Fibroblast of lung (primary cell): Measurements from ENCODE around the gene TP53AIP1. TPM values are rescaled to one million over a fixed set of nuclear protein-coding genes. Genes with fewer than 3 reads are reported as not detected.

Source experiments
- DNase-seq, 2 donors: peaks; one replicate each; pipeline versions ENCODE4 v3.0.0 to v3.0.0-alpha.2; 2010; ENCODE audit warnings: low read depth in 2 of 2
- H2AFZ ChIP-seq: 2 replicates; pipeline ENCODE4 v1.5.1; 2012; ENCODE audit warnings: low read length, control low read depth, inconsistent platforms
- H3K27ac ChIP-seq: 2 replicates; pipeline ENCODE4 v1.5.1; 2011; ENCODE audit warnings: low read length, control low read depth; ENCODE audit not compliant: insufficient read depth
- H3K27me3 ChIP-seq: 2 replicates; pipeline ENCODE4 v1.5.1; 2011; ENCODE audit warnings: mild to moderate bottlenecking, low read length; ENCODE audit not compliant: control insufficient read depth, insufficient read depth
- H3K36me3 ChIP-seq: 2 replicates; pipeline ENCODE4 v1.5.1; 2011; ENCODE audit warnings: low read length; ENCODE audit not compliant: control insufficient read depth, insufficient read depth
- H3K4me1 ChIP-seq: 2 replicates; pipeline ENCODE4 v1.5.1; 2011; ENCODE audit warnings: low read length; ENCODE audit not compliant: control insufficient read depth, insufficient read depth; ENCODE audit errors: extremely low read depth
- H3K4me2 ChIP-seq: 2 replicates; pipeline ENCODE4 v1.5.1; 2011; ENCODE audit warnings: low read length, control low read depth; ENCODE audit not compliant: insufficient read depth; ENCODE audit errors: extremely low read depth
- H3K4me3 ChIP-seq, 4 experiments: fragments of 200-600 bp in 1 of 4; sonication (generic) in 1 of 4; replicated peaks in 1 of 4; 2 replicates each; pipeline ENCODE4 v1.5.1; 2011 to 2016; ENCODE audit warnings: low read length in 4 of 4, low read depth in 3 of 4, mild to moderate bottlenecking in 3 of 4, control low read depth in 2 of 4, inconsistent platforms in 1 of 4, mixed read lengths in 1 of 4; ENCODE audit not compliant: insufficient read depth in 1 of 4; ENCODE audit errors: control extremely low read depth in 1 of 4
- H3K79me2 ChIP-seq: 2 replicates; pipeline ENCODE4 v1.5.1; 2012; ENCODE audit warnings: mild to moderate bottlenecking, low read length, inconsistent platforms; ENCODE audit not compliant: control insufficient read depth, insufficient read depth
- H3K9ac ChIP-seq: 2 replicates; pipeline ENCODE4 v1.5.1; 2011; ENCODE audit warnings: mild to moderate bottlenecking, low read length, control low read depth; ENCODE audit not compliant: insufficient read depth
- H3K9me3 ChIP-seq: 2 replicates; pipeline ENCODE4 v1.5.1; 2012; ENCODE audit warnings: low read depth, low read length; ENCODE audit not compliant: control insufficient read depth, insufficient read depth
- H4K20me1 ChIP-seq: 2 replicates; pipeline ENCODE4 v1.5.1; 2011; ENCODE audit warnings: low read length; ENCODE audit not compliant: control insufficient read depth, insufficient read depth; ENCODE audit errors: extremely low read depth
- CTCF ChIP-seq, 2 donors: IDR thresholded peaks in 1 of 2; conservative IDR thresholded peaks in 1 of 2; 1 replicate in 1 of 2; 2 replicates in 1 of 2; pipeline ENCODE4 v1.5.1; 2011 to 2012; ENCODE audit warnings: low read length in 2 of 2, control low read depth in 1 of 2, inconsistent platforms in 1 of 2, low read depth in 1 of 2, mild to moderate bottlenecking in 1 of 2
- EZH2 ChIP-seq: IDR thresholded peaks from 2 replicates; pipeline ENCODE4 v1.5.1; 2012; ENCODE audit warnings: low read length, control low read depth, mild to moderate bottlenecking; ENCODE audit errors: missing control alignments
- polyA plus RNA-seq, 2 donors: library from polyadenylated mRNA; depleted of rRNA in 1 of 2; stranded (reverse) in 1 of 2; unstranded in 1 of 2; fragments of >200 nt; gene quantifications; 2 replicates each; pipeline ENCODE4 v1.2.1, GENCODE V29; 2011 to 2012; ENCODE audit warnings: missing spikeins in 1 of 2
- total RNA-seq: library from RNA; depleted of rRNA; stranded (reverse); fragments of >200 nt; gene quantifications from 2 replicates; pipeline ENCODE4 v1.2.1, GENCODE V29; 2014

Gene TP53AIP1
- total and polyA plus RNA-seq, 2 donors (not counting 1 experiment from before 2014, with no cell fraction given), result not detected

- Histone ChIP-seq H3K9me3 (no peaks in the 10 kb centered on the region), H3K9ac (no peak overlapping the region), H4K20me1 (no peaks in the 10 kb centered on the region), H3K4me1 (no peaks in the 10 kb centered on the region), H3K27ac (no peak overlapping the region), H2AFZ (no peak overlapping the region), H3K4me3 (no peak overlapping the region), H3K36me3 (no peaks in the 10 kb centered on the region), H3K79me2 (no peaks in the 10 kb centered on the region), H3K27me3 (peaks cover 3% of the 10 kb centered on the region), H3K4me2 (no peak overlapping the region)
- DNase-seq, result no peak
- TF ChIP-seq EZH2 (no peak), CTCF (conservative IDR thresholded peaks at IDR 0.05 in 1 of 2, IDR thresholded peaks at IDR 0.05 in 1 of 2; ENCODE audit: low read depth in 1 of 2, low read length in 2 of 2) (no peak)
Observed at GRCh38 chr11:128919216-128919615, 23.5 kb downstream of the TP53AIP1 start.

- H2AFZ ChIP-seq, result no peak overlapping the region
- no peak overlapping the region for H3K27ac ChIP-seq
- H3K36me3 ChIP-seq, result no peaks in the 10 kb centered on the region
- H3K9ac ChIP-seq, result no peak overlapping the region
- H3K27me3 ChIP-seq, result peaks cover 3% of the 10 kb centered on the region
- H4K20me1 ChIP-seq, result no peaks in the 10 kb centered on the region
- no peak for TF ChIP-seq EZH2
- no peak for TF ChIP-seq CTCF (conservative IDR thresholded peaks at IDR 0.05 in 1 of 2, IDR thresholded peaks at IDR 0.05 in 1 of 2; ENCODE audit: low read depth in 1 of 2, low read length in 2 of 2)
- no peaks in the 10 kb centered on the region for H3K9me3 ChIP-seq
- no peak overlapping the region for H3K4me2 ChIP-seq
- no peak for DNase-seq
- no peaks in the 10 kb centered on the region for H3K4me1 ChIP-seq
- no peaks in the 10 kb centered on the region for H3K79me2 ChIP-seq
- no peak overlapping the region for H3K4me3 ChIP-seq
Observed at GRCh38 chr11:128917144-128917724, 25.4 kb downstream of the TP53AIP1 start.

- H3K4me3 ChIP-seq, result no peak overlapping the region
- H3K79me2 ChIP-seq, result no peaks in the 10 kb centered on the region
- H3K36me3 ChIP-seq, result no peaks in the 10 kb centered on the region
- H3K9me3 ChIP-seq, result no peaks in the 10 kb centered on the region
- TF ChIP-seq CTCF (conservative IDR thresholded peaks at IDR 0.05 in 1 of 2, IDR thresholded peaks at IDR 0.05 in 1 of 2; ENCODE audit: low read depth in 1 of 2, low read length in 2 of 2) (no peak), EZH2 (no peak)
- no peaks in the 10 kb centered on the region for H3K4me1 ChIP-seq
- H3K27me3 ChIP-seq, result peaks cover 3% of the 10 kb centered on the region
- H3K9ac ChIP-seq, result no peak overlapping the region
- H3K4me2 ChIP-seq, result no peak overlapping the region
- no peak for DNase-seq
- no peak overlapping the region for H2AFZ ChIP-seq
- H4K20me1 ChIP-seq, result no peaks in the 10 kb centered on the region
- H3K27ac ChIP-seq, result no peak overlapping the region
Observed at GRCh38 chr11:128916681-128917080, 26.0 kb downstream of the TP53AIP1 start.
